HEK293 (cell line): ENCODE data around the gene ASAP2.

Source experiments
- CTCF ChIP-seq: fragments of 450-650 bp; formaldehyde crosslinking; IDR thresholded peaks from 2 replicates; pipeline ENCODE4 v1.5.1; 2016; ENCODE audit warnings: missing biosample characterization, missing genetic modification characterization
- TRIM28 ChIP-seq: IDR thresholded peaks from 2 replicates; pipeline ENCODE4 v1.6.1; 2011; ENCODE audit warnings: low read length, control low read depth, borderline replicate concordance
- ZNF677 ChIP-seq: fragments of 450-650 bp; IDR thresholded peaks from 2 replicates; pipeline ENCODE4 v1.5.0; 2018; ENCODE audit warnings: missing biosample characterization, mild to moderate bottlenecking, missing genetic modification characterization, moderate library complexity
- ZSCAN5A ChIP-seq: fragments of 450-650 bp; formaldehyde crosslinking; IDR thresholded peaks from 2 replicates; pipeline ENCODE4 v1.5.1; 2016; ENCODE audit warnings: missing biosample characterization, missing genetic modification characterization
- TF ChIP-seq, protein P1 (sequence below): fragments of 450-650 bp; formaldehyde crosslinking; IDR thresholded peaks from 2 replicates; pipeline ENCODE4 v1.5.1; 2016; ENCODE audit warnings: missing biosample characterization, missing genetic modification characterization

- TF ChIP-seq CTCF (tag by site-specific recombination) (peak; percentile 69), ZNF677 (tag by site-specific recombination) (no peak), ZSCAN5A (tag by site-specific recombination) (no peak), TRIM28 (no peak)
- TF ChIP-seq, protein P1, sequence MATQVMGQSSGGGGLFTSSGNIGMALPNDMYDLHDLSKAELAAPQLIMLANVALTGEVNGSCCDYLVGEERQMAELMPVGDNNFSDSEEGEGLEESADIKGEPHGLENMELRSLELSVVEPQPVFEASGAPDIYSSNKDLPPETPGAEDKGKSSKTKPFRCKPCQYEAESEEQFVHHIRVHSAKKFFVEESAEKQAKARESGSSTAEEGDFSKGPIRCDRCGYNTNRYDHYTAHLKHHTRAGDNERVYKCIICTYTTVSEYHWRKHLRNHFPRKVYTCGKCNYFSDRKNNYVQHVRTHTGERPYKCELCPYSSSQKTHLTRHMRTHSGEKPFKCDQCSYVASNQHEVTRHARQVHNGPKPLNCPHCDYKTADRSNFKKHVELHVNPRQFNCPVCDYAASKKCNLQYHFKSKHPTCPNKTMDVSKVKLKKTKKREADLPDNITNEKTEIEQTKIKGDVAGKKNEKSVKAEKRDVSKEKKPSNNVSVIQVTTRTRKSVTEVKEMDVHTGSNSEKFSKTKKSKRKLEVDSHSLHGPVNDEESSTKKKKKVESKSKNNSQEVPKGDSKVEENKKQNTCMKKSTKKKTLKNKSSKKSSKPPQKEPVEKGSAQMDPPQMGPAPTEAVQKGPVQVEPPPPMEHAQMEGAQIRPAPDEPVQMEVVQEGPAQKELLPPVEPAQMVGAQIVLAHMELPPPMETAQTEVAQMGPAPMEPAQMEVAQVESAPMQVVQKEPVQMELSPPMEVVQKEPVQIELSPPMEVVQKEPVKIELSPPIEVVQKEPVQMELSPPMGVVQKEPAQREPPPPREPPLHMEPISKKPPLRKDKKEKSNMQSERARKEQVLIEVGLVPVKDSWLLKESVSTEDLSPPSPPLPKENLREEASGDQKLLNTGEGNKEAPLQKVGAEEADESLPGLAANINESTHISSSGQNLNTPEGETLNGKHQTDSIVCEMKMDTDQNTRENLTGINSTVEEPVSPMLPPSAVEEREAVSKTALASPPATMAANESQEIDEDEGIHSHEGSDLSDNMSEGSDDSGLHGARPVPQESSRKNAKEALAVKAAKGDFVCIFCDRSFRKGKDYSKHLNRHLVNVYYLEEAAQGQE (tag by site-specific recombination) = no peak
These were observed 215.9 kb downstream of the ASAP2 start for GRCh38 chr2:9422321-9423099.
